HG03571 (cell line): ENCODE results near the gene ERICH6.

Source experiments
- ATAC-seq: cut with Tn5 transposase; IDR thresholded peaks from one replicate; pipeline ENCODE4 v1.9.1; 2021; ENCODE audit not compliant: unreplicated experiment

Gene ERICH6

GRCh38 chr3:150736903-150737832 lies 33.4 kb upstream of the ERICH6 start:
- no peak for ATAC-seq

GRCh38 chr3:150736316-150736719 lies 32.6 kb upstream of the ERICH6 start:
- no peak for ATAC-seq

- no peak for ATAC-seq
Observed at GRCh38 chr3:150734795-150735119, 31.0 kb upstream of the ERICH6 start.

- ATAC-seq: no peak
Observed at GRCh38 chr3:150733936-150734794, 30.4 kb upstream of the ERICH6 start.

DNA sequence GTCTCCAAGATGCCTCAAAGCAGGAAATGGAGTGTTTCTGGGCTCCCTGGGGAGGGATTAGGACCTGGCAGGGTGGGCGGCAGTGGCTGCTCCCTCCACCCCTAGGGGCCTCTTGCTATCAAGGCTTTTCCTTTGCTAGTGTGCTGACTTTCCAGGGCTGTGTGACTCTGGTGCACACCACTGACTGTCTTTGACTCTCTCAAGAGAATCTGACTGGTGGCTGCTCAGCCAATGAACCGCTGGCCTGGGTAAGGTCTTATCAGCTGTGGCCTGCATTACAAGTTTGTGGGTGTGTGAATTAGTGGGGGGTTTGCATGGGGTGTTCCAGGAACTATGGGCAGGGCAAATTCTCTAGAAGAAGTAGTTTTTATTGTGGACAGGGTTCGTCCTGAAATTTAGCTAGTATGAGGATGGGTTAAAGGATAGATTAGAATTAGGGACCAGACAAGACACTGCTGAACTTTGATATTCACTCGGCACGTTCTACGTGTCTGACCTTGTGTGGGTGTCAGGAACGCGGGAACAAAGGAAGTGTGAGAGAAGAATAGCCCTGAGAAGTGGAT lies 29.7 kb upstream of the ERICH6 start:
- no peak for ATAC-seq

GRCh38 chr3:150729682-150730360 lies 26.1 kb upstream of the ERICH6 start:
- no peak for ATAC-seq

GRCh38 chr3:150727653-150728502 lies 24.2 kb upstream of the ERICH6 start:
- ATAC-seq: no peak

DNA sequence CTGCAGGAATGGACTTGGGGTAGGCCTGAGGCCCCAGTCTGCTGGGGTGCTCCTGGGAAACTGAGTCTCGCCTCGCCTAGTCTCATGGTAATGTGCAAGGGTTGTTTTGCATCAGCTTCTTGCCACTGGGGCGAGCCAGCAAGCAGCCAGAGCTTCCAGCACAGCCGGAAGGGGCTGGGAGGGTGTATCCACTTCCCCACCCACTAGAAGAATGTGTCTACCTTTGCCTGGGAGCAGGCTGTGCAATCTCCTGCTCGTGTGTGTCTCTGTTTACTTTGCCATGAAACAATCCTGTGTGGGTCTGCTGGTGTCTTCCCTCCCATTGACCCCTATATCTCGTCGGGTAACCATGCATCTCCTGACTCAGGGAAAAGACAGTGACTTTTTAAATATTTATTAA lies 21.8 kb upstream of the ERICH6 start:
- no peak for ATAC-seq

GRCh38 chr3:150723946-150724345 lies 20.2 kb upstream of the ERICH6 start:
- ATAC-seq: no peak

DNA sequence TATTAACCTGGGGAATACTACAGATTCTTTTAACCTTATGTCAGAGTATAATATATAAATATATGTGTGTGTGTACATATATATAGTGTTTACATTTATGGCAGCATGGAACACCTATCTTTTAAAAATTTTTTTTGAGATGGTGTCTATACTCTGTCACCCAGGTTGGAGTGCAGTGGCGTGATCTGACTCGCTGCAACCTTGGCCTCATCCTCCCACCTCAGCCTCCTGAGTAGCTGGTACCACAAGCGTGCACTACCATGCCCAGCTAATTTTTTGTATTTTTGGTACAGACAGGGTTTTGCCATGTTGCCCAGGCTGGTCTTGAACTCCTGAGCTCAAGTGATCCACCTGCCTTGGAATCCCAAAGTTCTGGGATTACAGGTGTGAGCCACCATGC lies 18.5 kb upstream of the ERICH6 start:
- ATAC-seq: no peak

GRCh38 chr3:150721285-150722130 lies 17.8 kb upstream of the ERICH6 start:
- ATAC-seq: no peak

GRCh38 chr3:150720444-150720843 lies 16.7 kb upstream of the ERICH6 start:
- no peak for ATAC-seq

GRCh38 chr3:150710097-150710496 lies 6.4 kb upstream of the ERICH6 start:
- ATAC-seq: no peak

DNA sequence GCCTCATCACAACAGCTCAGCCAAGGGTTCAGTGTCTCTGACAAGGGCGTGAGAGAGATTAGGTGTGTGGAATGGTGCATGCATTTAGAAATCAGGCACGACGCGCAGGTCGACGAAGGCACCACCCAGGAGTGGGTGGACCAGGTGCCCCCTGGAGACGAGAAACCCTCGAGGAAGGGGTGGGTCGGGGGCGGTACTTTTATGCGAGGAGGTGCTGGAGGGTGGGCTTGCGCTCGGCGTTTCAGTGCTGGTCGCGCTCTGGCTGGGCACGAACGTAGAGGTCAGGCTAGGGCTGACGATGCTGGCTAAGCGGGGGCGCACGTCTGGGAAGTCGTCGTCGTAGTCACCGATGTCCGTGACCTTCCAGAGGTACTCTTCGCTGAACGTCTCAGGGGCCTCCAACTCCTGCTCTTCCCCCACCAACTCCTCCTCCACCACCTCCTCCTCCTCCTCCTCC lies 393 bp downstream of the ERICH6 start:
- ATAC-seq: peak; percentile 24

DNA sequence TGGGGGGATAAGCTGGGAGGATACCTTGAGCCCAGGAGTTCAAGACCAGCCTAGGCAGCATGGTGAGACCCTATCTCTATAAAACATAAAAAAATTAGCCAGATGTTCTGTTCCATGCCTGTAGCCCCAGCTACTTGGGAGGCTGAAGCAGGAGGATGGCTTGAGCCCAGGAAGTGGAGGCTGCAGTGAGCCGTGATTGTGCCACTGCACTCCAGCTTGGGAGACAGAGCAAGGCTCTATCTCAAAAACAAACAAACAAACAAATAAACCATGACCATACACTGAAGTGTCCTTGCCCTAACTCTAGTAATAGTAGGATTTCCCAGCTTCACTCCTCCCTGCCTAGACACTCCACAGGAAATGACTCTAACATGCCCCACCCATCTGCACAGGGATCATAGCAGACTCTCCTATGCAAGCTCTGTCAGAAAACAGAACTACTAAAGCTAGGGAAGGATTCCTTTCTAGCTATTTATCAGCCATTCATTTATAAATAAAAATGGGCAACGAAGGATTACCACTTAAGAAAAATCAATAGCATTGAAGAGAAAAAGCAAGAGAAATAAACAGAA lies 4.6 kb downstream of the ERICH6 start:
- no peak for ATAC-seq

GRCh38 chr3:150697646-150698045 lies 6.1 kb downstream of the ERICH6 start:
- ATAC-seq: no peak

DNA sequence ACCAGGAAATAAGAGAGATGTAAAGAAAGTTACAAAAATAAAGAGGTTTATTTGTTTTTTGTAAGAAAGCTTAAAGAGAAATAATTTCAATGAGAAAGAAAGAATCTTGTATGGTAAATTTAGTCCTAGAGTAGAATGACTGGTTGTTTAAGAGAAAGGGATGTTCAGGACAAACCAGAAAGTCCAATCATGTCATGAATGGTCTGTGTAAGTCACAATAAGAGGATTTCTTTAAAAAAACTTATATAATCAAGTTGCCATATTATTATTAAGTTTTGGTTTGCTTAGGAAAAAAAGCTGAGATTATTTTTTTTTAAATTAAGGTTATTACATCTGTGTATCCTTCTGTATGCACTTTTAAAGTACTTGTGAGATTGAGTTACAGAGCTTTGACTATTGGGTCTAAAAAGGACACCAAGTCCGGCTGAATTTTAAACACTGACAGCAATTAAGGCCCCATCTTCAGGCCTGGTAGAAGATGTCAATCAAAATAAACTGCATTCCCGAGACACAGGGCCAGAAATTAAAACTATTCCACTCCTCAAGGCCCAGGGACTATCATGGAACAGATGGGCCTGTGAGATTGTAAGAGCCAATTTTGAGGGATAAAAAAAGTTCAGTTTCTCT lies 12.2 kb downstream of the ERICH6 start:
- no peak for ATAC-seq

GRCh38 chr3:150687613-150688012 lies 16.1 kb downstream of the ERICH6 start:
- ATAC-seq: no peak
